D721Med (cell line): ENCODE data around the gene WDR5.
A peak's percentile ranks its signal among the peaks of the same experiment; 100 is the strongest.

Experiments
- DNase-seq: peaks from one replicate; pipeline ENCODE4 v3.0.0; 2011; ENCODE audit warnings: low spot score; ENCODE audit not compliant: insufficient read length
- FAIRE-seq: peaks from 2 replicates; lab custom pipeline; 2011; peaks lifted over from hg19 to GRCh38; lab: Jason Lieb, UNC
- TF ChIP-seq, protein P1 (sequence below): IDR thresholded peaks from 2 replicates; pipeline ENCODE4 v1.5.1; 2012; ENCODE audit warnings: mild to moderate bottlenecking, control low read depth; ENCODE audit not compliant: insufficient read depth; ENCODE audit errors: missing control alignments

Gene WDR5

DNA sequence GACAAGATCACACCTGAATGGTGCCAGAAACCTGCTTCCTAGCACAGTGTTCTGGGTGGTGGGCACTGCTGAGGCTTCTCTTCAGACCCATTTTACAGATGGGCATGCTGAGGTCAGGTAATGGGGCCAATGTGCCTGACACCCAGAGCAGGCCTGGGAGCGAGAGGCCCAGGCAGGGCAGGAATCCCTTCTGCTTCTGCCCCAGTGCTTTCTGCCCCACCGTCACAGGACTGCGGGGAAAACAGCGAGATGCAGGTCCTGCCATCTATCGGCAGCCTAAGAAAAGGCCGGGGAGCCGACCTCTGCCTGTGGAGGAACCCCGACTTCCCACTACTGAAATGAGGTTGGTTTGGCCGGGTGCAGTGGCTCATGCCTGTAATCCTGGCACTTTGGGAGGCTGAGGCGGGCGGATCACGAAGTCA, 51.2 kb downstream of the WDR5 start:
- TF ChIP-seq, protein P1, sequence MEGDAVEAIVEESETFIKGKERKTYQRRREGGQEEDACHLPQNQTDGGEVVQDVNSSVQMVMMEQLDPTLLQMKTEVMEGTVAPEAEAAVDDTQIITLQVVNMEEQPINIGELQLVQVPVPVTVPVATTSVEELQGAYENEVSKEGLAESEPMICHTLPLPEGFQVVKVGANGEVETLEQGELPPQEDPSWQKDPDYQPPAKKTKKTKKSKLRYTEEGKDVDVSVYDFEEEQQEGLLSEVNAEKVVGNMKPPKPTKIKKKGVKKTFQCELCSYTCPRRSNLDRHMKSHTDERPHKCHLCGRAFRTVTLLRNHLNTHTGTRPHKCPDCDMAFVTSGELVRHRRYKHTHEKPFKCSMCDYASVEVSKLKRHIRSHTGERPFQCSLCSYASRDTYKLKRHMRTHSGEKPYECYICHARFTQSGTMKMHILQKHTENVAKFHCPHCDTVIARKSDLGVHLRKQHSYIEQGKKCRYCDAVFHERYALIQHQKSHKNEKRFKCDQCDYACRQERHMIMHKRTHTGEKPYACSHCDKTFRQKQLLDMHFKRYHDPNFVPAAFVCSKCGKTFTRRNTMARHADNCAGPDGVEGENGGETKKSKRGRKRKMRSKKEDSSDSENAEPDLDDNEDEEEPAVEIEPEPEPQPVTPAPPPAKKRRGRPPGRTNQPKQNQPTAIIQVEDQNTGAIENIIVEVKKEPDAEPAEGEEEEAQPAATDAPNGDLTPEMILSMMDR: no peak
- DNase-seq (no peak), FAIRE-seq (no peak)

DNA sequence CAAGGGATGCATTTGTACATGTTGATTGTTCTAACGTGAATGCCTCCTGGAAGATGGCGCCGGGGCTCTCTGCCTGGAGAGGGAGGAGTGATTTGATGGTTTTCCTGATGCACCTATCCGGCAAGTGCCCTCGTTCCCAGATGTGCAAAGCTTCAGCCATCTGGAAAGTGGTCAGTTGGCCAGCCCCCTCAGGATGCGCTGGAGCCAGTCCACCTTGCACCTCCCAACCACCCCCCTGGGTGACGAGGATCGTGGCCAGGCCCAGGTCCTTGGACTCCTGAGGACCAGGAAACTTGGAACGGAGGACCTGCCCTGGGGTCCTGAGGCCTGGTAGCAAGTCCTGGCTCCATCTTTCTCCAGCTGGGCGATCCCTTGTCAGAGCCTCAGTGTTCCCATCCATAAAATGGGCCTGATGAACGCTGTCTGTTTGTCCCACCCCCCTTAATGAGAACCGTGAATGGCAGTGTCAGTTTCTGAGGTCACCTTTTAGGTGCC, 52.1 kb downstream of the WDR5 start:
- DNase-seq (no peak), FAIRE-seq (no peak)
- TF ChIP-seq, protein P1: no peak

DNA sequence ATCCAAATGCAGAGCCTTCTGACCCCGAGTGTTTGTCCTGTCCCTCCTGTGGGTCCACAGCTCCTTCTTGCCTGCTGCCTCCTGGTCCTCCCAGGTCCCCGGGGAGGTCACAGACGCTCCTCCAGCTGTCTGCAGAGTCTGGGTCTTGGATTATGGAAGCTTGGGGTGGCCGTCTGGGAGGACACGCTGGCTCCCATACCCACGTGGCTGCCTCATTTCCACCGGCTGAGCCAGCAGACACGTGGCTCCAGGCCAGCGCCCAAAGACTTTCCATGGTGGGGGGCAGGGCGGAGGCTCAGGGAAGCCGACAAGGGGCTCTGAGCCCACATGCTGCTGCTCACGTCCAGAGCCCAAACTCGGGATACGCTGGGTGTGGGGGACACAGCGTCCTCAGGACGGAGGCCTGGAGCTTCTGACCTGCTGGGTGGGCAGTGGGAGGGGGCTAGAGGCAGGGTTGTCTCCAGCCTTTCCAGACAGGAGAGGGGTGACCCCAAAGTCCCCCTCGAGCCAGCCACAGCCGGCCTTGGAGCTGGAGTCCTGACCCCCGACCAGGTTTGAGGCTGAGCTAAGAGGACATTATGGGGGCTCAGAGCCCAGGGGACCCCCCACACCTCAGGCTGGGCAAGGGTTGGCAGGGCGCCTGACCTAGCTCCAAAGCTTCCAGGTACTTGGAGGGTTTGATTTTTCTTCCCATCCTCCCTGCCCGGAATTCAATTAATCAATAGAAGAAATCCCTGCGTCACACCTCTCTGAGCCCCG, 52.7 kb downstream of the WDR5 start:
- no peak for FAIRE-seq
- TF ChIP-seq, protein P1: no peak
- no peak for DNase-seq

DNA sequence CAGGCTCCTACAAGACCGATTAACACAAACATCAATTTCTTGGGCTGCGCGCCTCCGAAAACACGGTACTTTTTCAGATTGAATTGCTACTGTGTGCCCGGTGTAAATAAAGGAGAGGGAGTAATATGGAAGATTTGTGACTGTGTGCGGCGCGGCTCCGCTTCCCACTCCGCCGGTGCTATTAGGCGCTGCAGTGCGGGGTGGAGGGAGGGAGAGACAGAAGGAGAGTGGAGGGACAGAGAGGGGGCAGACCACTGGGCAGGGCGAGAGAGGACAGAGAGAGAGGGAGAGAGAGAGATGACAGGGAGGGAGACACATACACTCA, 53.2 kb downstream of the WDR5 start:
- DNase-seq: no peak
- TF ChIP-seq, protein P1: no peak
- no peak for FAIRE-seq

DNA sequence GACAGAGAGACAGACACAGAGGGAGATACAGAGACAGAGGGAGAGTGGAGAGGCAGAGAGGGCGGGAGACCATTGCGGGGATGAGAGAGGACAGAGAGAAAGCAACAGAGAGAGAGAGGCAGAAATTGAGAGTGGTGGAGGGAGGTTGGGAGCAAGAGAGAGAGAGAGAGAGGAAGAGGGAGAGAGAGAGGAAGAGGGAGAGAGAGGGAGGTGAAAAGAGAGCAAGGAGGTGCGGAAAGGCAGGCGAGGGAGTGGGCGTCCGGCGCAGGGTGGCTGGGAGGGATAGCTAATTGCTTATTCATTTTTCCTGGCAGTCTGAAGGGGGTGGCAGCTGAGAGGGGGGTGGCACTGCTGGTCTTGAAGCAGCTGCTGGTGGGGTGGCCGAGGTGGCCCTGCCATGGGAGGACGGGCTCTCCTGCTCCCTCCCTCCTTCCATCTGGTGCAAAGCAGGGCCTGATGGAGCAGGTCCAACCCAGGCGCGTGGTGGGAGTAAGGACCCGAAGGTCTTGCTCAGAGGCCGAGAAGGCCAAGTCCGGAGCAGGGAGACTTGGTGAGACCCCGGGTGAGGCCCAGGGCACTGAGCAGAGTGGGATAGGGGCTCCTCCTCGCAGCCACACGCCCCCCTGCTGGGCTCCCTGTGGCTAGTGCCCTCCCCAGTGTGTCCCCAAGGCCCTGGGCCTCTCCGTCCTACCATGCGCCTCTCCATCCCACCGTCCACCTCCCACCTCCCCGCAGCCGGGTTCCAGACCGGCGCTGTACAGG, 53.8 kb downstream of the WDR5 start:
- TF ChIP-seq, protein P1: no peak
- no peak for FAIRE-seq
- DNase-seq: no peak

DNA sequence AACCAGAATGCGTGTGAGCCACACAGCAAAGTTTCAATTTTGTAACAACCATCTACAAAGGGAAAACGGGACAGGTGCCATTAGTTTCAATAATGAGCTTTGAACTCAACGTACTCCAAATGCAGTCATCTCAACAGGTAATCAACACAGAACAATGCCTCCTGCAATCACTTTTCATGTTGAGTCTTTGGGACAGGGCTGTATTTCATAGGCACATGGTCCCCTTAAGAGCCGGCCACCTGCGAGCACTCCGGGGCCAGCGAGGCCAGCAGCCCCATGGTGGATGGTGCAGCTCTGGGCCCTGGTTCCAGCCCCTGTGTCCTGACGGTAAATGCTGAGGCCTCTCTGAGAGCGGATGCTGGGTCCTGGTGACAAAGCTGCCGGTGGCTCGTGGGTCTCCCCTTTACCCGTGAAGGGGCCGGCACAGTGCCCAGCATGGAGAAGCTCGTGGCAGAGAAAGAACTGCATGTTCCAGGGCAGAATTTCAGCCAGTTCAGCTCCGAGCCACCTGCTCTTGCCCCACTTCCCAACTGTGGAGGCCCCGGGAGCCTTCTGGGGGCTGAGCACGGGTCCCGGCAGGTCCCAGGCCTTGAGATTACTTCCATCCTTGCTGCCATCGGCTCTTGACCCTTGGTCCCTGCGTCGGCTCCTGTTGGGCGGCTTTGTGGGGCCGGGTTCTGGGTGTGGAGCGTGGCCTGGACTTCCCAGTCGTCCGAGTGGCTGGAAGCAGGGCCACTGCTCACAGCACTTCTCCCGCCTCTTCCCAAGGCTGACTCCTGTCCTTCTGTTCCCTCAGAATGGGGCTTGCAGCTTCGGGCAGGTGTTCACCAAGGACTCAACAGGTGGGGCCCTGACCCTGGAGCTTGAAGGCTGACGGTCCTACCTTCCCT, 54.6 kb downstream of the WDR5 start:
- FAIRE-seq (no peak), DNase-seq (peak; percentile 7)
- TF ChIP-seq, protein P1: no peak
